ENCODE measurements around the gene TOLLIP. TPM values are rescaled to one million over a fixed set of nuclear protein-coding genes. Genes with fewer than 3 reads are reported as not detected.

Gene TOLLIP
- total RNA-seq, 4 donors from 2014 or later, result 43.7 to 77.3 (median 70.6) TPM

DNA sequence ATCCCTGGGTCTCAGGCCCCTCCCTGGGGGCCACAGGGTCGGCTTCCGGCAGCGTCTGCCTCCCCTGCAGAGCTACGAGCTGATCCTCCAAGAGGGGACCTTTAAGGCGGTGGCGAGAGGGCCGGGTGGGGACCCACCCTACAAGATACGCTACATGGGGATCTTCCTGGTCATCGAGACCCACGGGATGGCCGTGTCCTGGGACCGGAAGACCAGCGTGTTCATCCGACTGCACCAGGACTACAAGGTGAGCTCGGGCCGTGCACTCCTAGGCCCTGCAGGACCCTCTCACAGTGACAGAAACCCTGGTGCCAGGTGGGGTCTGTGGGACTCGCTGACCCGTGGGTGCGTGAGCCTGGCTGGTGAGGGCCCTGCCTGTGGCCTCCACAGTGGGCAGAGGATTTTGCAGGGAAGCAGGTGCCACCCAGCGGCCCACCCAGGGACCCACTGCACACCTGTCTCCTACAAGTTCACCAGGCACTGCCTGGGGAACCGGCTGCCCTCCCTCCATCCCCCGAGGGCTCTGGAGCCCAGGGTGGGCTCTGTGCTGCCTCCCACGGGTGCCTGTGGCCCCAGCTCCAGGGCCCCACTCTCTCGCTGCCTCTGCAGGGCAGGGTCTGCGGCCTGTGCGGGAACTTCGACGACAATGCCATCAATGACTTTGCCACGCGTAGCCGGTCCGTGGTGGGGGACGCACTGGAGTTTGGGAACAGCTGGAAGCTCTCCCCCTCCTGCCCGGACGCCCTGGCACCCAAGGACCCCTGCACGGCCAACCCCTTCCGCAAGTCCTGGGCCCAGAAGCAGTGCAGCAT is 72.9 kb downstream of the TOLLIP start:
- H3K27me3 ChIP-seq, result no peaks in the 10 kb centered on the region
- no peaks in the 10 kb centered on the region for H3K9me3 ChIP-seq
- no peak overlapping the region for H3K27ac ChIP-seq
- no peaks in the 10 kb centered on the region for H3K36me3 ChIP-seq
- H3K4me3 ChIP-seq, result no peak overlapping the region
- H3K4me1 ChIP-seq, result peaks cover 0 to 14% (median 0%) of the 10 kb centered on the region in 4 donors
- TF ChIP-seq, protein P1, sequence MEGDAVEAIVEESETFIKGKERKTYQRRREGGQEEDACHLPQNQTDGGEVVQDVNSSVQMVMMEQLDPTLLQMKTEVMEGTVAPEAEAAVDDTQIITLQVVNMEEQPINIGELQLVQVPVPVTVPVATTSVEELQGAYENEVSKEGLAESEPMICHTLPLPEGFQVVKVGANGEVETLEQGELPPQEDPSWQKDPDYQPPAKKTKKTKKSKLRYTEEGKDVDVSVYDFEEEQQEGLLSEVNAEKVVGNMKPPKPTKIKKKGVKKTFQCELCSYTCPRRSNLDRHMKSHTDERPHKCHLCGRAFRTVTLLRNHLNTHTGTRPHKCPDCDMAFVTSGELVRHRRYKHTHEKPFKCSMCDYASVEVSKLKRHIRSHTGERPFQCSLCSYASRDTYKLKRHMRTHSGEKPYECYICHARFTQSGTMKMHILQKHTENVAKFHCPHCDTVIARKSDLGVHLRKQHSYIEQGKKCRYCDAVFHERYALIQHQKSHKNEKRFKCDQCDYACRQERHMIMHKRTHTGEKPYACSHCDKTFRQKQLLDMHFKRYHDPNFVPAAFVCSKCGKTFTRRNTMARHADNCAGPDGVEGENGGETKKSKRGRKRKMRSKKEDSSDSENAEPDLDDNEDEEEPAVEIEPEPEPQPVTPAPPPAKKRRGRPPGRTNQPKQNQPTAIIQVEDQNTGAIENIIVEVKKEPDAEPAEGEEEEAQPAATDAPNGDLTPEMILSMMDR (IDR thresholded peaks at IDR 0.05), result no peak
- no peak for TF ChIP-seq POLR2A (IDR thresholded peaks at IDR 0.05)
- peak in 1 of 3 donors; percentile 44 for DNase-seq

GRCh38 chr11:1235901-1236315 is 73.5 kb downstream of the TOLLIP start:
- TF ChIP-seq, protein P1 (IDR thresholded peaks at IDR 0.05), result no peak
- TF ChIP-seq POLR2A (IDR thresholded peaks at IDR 0.05), result no peak
- H3K4me1 ChIP-seq, result peaks cover 0 to 14% (median 0%) of the 10 kb centered on the region in 4 donors
- H3K27ac ChIP-seq, result no peak overlapping the region
- H3K9me3 ChIP-seq, result no peaks in the 10 kb centered on the region
- no peak overlapping the region for H3K4me3 ChIP-seq
- H3K27me3 ChIP-seq, result no peaks in the 10 kb centered on the region
- H3K36me3 ChIP-seq, result no peaks in the 10 kb centered on the region
- DNase-seq, result peak in 1 of 3 donors; percentile 32

DNA sequence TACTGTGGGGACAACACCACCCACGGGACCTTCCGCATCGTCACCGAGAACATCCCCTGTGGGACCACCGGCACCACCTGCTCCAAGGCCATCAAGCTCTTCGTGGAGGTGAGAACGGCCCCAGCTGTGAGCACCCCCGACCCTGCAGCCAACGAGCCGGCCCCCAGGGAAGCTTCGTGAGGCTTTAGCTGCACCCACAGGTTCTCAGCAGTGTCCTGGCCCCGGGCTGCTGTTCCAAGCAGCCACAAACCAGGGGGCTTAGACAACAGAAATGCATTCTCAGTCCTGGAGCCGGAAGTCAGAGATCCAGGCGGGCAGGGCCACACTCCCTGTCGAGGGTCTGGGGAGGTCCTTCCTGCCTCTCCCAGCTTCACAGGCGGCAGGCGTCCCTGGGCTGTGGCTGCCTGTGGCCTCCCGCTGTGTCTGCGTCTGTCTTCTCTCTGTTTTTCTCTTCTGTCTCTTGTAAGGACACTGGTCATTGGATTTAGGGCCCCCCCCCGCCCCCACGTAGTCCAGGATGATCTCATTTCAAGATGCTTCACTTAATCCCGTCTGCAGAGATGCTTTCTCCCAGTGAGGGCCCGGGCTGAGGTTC is 74.0 kb downstream of the TOLLIP start:
- no peak for TF ChIP-seq POLR2A (IDR thresholded peaks at IDR 0.05)
- TF ChIP-seq, protein P1 (IDR thresholded peaks at IDR 0.05), result no peak
- no peaks in the 10 kb centered on the region for H3K36me3 ChIP-seq
- DNase-seq, result peak in 1 of 3 donors; percentile 28
- no peak overlapping the region for H3K4me3 ChIP-seq
- H3K9me3 ChIP-seq, result no peaks in the 10 kb centered on the region
- no peak overlapping the region for H3K27ac ChIP-seq
- H3K27me3 ChIP-seq, result no peaks in the 10 kb centered on the region
- H3K4me1 ChIP-seq, result peaks cover 0 to 14% (median 0%) of the 10 kb centered on the region in 4 donors

- Histone ChIP-seq H3K27me3 (no peaks in the 10 kb centered on the region), H3K36me3 (no peaks in the 10 kb centered on the region), H3K9me3 (no peaks in the 10 kb centered on the region), H3K4me1 (peaks cover 0 to 14% (median 0%) of the 10 kb centered on the region in 4 donors), H3K4me3 (no peak overlapping the region), H3K27ac (no peak overlapping the region)
- DNase-seq, result peak in 1 of 3 donors; percentile 39
- no peak for TF ChIP-seq POLR2A (IDR thresholded peaks at IDR 0.05)
- TF ChIP-seq, protein P1 (IDR thresholded peaks at IDR 0.05), result no peak
Observed at GRCh38 chr11:1234771-1235305, 74.6 kb downstream of the TOLLIP start.

DNA sequence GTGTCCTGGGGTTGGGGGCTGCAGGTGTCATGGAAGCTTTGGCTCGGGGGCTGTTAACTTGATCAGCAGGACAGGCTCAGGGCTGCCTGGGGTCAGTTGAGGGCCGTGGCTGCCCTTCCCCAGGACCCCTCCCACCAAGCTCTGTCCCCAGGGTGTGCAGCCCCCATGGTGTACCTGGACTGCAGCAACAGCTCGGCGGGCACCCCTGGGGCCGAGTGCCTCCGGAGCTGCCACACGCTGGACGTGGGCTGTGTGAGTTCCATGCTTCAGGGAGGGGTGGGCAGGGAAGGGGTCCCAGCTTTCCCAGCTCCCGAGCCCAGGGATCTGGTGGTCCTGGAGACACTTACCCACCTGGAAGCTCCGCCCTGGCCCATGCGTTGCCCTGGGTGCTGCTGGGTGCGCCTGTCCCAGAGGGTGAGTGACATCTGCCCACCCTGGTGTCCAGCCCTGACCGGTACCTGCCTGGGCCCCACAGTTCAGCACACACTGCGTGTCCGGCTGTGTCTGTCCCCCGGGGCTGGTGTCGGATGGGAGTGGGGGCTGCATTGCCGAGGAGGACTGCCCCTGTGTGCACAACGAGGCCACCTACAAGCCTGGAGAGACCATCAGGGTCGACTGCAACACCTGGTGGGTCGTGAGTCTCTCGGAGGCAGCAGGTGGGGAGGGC is 75.2 kb downstream of the TOLLIP start:
- H3K4me3 ChIP-seq, result no peak overlapping the region
- H3K4me1 ChIP-seq, result peaks cover 0 to 14% (median 0%) of the 10 kb centered on the region in 4 donors
- no peaks in the 10 kb centered on the region for H3K27me3 ChIP-seq
- TF ChIP-seq POLR2A (IDR thresholded peaks at IDR 0.05), result no peak
- TF ChIP-seq, protein P1 (IDR thresholded peaks at IDR 0.05), result no peak
- H3K36me3 ChIP-seq, result no peaks in the 10 kb centered on the region
- DNase-seq, result no peak
- no peak overlapping the region for H3K27ac ChIP-seq
- H3K9me3 ChIP-seq, result no peaks in the 10 kb centered on the region

Data from Peyer's patch (tissue), 4 donors.